Measurements from ENCODE around the gene CLK3.

GRCh38 chr15:74613089-74613952 is 2.3 kb upstream of the CLK3 start:
- TF ChIP-seq YY1 (IDR thresholded peaks at IDR 0.05; ENCODE audit: insufficient read depth, insufficient read length) (no peak), ZNF274 (IDR thresholded peaks at IDR 0.05; ENCODE audit: low read depth, low read length) (no peak), SUZ12 (IDR thresholded peaks at IDR 0.05; ENCODE audit: extremely low read depth, insufficient read depth, insufficient read length) (no peak)

Measured in NT2/D1 (cell line).